Renal pelvis (tissue), 4 donors: ENCODE measurements around the gene TYMP. TPM values are rescaled to one million over a fixed set of nuclear protein-coding genes. Genes with fewer than 3 reads are reported as not detected.
"Not testable (repeated sequence)": the region's sequence is repeated elsewhere in the genome, so short reads cannot be mapped to it uniquely, and the experiment has no call there.

ENCODE experiments used
- DNase-seq: peaks from one replicate; pipeline ENCODE4 v3.0.0-alpha.2; 2013
- polyA plus RNA-seq, 3 donors: library from polyadenylated mRNA; unstranded; fragments of 120-200 nt; gene quantifications; one replicate each; pipeline ENCODE4 v1.2.1, GENCODE V29; 2013; ENCODE audit not compliant: insufficient read length in 3 of 3

The TYMP gene
- polyA plus RNA-seq, 3 donors = 1.4 to 2.2 (median 2.0) TPM

DNA sequence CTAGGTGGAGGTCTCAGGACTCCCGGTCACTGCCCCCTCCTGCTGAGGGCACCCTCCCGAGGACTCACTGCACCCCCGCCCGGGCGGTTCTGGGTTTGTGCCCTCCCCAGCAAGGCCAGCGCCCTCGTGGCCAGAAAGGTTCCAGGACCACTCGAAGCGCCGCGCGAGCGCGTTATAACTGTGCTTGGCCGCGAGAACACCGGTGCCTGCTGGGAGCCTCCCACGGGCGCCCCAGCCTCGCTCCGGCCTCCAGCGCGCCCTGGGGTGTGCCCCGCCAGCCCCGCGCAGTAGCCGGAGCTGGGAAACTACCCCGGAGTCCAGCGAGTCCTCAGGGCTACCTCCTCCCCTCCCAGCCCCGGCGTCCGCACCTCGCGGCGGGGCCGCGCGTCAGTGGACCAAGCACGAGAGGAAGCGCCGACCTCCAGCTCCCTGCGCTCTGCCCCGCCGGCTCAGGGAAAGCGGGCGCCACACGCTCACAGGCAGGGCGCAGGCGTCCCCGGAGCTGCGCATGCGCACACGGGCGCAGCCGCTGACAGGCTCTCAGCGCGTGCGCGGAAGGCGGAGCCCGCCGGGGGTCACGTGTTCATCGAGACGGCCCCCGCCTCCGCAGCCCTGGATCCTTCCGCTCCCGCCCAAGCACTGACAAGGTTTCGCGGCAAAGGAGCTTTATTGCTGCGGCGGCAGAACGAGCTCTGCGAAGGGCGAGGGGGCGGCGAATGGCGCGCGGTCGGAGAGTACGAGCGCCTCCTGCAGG, 4.5 kb downstream of the TYMP start, which contains the start of gene SCO2:
TSS of gene SCO2 (minus strand) at position 495 of the 754 bp plus-strand sequence. CDS start 1,187 bp downstream, outside the sequence.
- peak; percentile 97 for DNase-seq

GRCh38 chr22:50524676-50525103, 5.1 kb downstream of the TYMP start:
- no peak for DNase-seq

DNA sequence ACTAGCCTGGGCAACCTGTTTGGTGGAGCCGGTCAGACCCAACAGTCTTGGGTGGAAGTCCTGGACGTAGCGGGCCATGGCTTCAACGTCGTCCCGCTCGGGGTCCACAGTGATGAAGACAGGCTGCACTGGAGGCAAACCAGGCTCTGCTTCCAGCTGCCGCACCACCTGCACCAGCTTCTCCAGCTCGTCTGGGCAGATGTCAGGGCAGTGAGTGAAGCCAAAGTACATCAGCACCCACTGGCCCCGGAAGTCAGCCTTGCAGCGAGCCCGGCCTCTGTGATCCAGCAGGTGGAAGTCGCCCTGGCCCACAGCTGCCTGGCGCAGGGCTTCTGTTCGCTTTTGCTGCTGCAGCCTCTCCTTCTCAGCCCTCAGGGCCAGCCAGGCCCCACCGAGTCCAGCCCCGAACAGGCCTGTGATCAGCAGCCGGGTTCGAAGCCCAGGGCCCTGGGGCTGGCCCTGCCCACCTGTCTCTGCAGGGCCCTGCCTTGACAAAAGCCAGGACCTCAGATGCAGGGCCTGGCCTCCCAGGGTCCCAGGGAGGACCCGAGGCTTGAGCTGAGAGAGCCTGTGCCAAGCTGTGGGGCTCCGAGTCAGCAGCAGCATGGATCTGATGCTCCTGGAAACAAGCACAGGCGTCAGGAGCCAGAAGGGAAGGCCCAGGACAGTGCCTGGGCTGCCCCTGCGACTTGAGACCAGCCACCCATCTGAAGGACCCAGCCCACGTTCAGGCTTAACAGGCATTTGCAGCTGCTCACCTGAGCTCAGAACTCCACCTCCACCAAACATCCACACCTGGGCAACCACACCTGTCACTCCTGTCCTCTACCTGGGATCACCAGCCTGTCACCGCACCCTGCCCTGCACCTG, 5.8 kb downstream of the TYMP start:
- DNase-seq = no peak

DNA sequence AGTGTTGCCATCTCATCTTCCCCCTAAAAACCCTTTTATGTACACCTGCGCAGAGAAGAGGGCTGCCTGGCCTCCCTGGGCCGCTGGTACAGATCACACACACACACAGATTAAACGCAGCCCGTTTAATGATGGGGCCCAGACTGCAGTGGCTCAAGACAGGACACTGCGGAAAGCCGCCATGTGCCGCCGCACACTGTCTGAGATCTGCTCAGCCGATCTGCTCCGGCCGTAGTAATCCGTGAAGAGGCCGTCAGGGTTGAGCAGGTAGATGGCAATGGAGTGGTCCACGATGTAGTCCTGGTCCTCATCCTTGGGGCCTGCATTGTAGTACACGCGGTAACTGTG, 6.4 kb downstream of the TYMP start:
- no peak for DNase-seq

DNA sequence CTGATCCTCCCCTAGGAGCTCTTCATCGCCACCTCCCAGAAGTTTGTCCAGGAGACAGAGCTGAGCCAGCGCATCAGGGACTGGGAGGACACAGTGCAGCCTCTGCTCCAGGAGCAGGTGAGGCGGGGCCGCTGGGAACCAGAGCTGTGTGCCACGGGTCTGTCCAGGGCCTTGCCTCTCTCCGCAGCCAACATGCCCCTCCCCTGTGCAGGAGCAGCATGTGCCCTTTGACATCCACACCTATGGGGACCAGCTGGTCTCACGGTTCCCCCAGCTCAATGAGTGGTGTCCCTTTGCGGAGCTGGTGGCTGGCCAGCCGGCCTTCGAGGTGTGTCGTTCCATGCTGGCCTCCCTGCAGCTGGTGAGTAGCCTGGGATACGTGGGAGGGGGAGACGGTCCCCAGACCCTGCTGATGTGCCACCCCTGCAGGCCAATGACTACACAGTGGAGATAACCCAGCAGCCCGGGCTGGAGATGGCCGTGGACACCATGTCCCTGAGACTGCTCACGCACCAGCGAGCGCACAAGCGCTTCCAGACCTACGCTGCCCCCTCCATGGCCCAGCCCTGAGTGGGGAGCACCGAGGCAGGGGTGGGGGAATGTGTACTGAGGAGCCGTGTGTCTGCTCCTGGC, 6.9 kb downstream of the TYMP start:
- no peak for DNase-seq

- no peak for DNase-seq
Observed at GRCh38 chr22:50522208-50522805, 7.5 kb downstream of the TYMP start.

DNA sequence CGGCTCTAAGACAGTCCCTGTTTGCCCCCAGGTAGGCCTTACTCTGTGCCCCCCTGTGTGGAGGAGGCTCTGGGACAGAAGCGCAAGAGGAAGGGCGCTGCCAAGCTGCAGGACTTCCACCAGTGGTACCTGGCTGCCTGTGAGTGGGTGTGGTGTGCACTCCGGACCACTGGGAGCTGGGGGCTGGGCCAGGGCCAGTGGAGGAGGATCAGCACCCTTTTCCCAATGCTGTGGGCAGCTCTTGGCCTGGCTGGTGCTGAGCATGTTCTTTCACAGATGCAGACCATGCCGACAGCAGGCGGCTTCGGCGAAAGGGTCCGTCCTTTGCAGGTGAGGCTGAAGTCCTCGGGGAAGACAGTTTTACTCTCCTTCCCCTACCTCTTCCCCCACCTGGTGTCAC, 8.1 kb downstream of the TYMP start:
- no peak for DNase-seq

- DNase-seq = no peak
Observed at GRCh38 chr22:50520826-50521453, 8.9 kb downstream of the TYMP start.

DNA sequence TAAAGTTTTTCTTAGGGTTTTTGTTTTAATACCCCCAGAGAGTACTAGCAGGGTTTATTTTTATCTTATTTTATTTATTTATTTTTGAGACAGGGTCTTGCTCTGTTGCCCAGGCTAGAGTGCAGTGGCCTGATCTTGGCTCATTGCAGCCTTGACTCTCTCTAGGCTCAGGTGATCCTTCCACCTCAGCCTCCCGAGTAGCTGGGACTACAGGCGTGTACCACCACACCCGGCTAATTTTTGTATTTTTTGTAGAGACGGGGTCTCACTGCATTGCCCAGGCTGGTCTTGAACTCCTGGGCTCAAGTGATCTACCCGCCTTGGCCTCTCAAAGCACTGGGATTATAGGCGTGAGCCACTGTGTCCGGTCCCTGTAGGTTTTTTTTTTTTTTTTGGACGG, 9.6 kb downstream of the TYMP start:
- DNase-seq = not testable (repeated sequence)

DNA sequence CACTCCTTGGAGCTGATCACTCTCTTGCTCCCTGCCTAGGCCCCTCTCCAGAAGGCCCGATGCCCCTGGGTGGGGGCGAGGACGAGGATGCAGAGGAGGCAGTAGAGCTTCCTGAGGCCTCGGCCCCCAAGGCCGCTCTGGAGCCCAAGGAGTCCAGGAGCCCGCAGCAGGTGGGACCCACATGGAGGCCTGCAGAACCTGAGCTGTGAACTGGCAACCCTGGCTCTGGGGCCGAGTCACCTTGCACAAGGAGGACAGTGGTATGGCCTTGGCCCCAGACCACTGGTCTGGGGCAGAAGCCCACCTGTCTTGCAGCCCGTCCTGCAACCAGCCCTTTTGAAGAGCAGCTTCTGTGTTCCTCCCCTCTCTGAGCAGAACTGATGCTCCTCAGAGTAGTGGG, 10.7 kb downstream of the TYMP start:
- DNase-seq = no peak

- no peak for DNase-seq
Observed at GRCh38 chr22:50518606-50519005, 11.2 kb downstream of the TYMP start.

- no peak for DNase-seq
Observed at GRCh38 chr22:50517495-50518260, 12.1 kb downstream of the TYMP start.

DNA sequence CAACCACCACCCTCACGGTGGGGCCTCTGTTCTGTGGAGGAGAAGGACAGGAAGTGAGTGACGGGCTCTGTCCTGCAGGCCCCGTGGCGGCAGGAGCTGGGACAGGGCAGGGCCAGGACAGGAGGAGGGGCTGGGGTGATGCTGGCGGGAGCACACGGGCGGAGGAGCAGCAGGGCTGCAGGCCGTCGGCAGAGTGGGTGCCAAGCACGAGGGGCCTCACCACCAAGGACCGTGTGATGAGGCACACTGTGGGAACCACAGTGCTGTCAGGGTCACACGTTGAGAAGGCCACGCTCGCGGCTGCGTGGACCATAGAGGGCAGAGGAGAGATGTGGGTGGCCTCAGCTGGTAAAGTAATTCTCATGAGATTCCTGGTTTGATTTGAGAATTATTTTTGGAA, 12.9 kb downstream of the TYMP start:
- DNase-seq = no peak

- no peak for DNase-seq
Observed at GRCh38 chr22:50516068-50516467, 13.7 kb downstream of the TYMP start.

GRCh38 chr22:50513175-50513574, 16.6 kb downstream of the TYMP start:
- DNase-seq = no peak

- DNase-seq = no peak
Observed at GRCh38 chr22:50508897-50509296, 20.9 kb downstream of the TYMP start.

DNA sequence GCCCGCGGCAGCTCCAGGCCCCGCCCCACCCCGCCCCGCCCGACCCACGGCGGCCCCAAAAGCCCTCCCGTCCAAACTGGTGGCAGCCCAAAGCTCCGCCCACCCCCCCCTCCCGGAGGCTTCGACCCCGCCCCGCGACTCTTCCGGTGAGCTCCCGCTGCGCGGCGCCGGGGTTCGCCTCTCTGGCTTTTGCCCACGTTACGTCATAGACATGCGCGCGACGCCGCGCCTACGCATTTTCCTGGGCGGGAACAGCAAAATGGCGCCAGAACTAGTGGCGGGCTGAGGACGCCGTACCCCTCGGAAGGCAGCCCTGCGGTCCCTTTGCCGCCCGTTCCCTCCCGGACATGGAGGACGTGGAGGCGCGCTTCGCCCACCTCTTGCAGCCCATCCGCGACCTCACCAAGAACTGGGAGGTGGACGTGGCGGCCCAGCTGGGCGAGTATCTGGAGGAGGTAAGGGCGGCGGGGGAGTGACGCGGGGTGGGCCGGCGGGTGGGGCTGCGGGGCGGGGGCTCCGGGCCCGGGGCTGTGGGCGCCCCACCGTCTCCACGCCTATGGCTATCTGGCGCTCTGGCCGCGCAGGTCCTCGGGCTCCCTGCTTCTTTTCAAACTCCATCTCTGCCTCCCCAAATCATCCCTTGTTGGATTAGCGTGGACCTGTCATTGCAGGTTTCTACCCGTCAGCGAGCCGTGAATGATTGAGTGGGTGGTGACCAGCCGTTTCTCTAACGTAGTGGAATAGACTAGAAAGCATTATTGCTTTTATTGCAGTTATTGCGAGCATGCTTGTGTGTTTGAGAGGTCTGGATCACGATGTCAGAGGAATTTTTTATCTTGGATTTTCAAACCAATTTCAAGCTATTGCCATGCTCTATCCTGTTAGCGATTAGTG, 21.6 kb downstream of the TYMP start, which contains the start of gene NCAPH2:
TSS of gene NCAPH2 (plus strand) at position 234 of the 894 bp plus-strand sequence. CDS start at position 348, 114 bp downstream.
- peak; percentile 98 for DNase-seq

GRCh38 chr22:50507421-50507990, 22.3 kb downstream of the TYMP start, which contains the start of gene LMF2:
LMF2 (minus strand) TSS chr22:50507702; CDS start chr22:50507675, 27 bp downstream.
- no peak for DNase-seq
